ENCODE measurements around the gene DCAF4.
"Not testable (repeated sequence)": the region's sequence is repeated elsewhere in the genome, so short reads cannot be mapped to it uniquely, and the experiment has no call there.

Gene DCAF4

GRCh38 chr14:72958548-72958947 lies 32.3 kb downstream of the DCAF4 start:
- TF ChIP-seq CTCF (conservative IDR thresholded peaks at IDR 0.05), result no peak
- no peak overlapping the region for H3K27ac ChIP-seq

GRCh38 chr14:72961016-72961415 lies 34.8 kb downstream of the DCAF4 start:
- not testable (repeated sequence) for H3K27ac ChIP-seq

- H3K27ac ChIP-seq, result no peak overlapping the region
- TF ChIP-seq CTCF (conservative IDR thresholded peaks at IDR 0.05) (no peak), ZFX (IDR thresholded peaks at IDR 0.05) (no peak)
Measured at GRCh38 chr14:72961579-72962335, 35.5 kb downstream of the DCAF4 start.

GRCh38 chr14:72962336-72962754 lies 36.1 kb downstream of the DCAF4 start:
- not testable (repeated sequence) for H3K27ac ChIP-seq

- TF ChIP-seq CTCF (conservative IDR thresholded peaks at IDR 0.05) (no peak), ZFX (IDR thresholded peaks at IDR 0.05) (no peak)
- H3K27ac ChIP-seq, result no peak overlapping the region
Measured at GRCh38 chr14:72962829-72963312, 36.6 kb downstream of the DCAF4 start.

- H3K27ac ChIP-seq, result no peak overlapping the region
- TF ChIP-seq ZFX (IDR thresholded peaks at IDR 0.05), result no peak
- no peak for TF ChIP-seq CTCF (conservative IDR thresholded peaks at IDR 0.05)
Measured at GRCh38 chr14:72965249-72965648, 39.0 kb downstream of the DCAF4 start.

GRCh38 chr14:72966038-72966437 lies 39.8 kb downstream of the DCAF4 start:
- no peak overlapping the region for H3K27ac ChIP-seq
- TF ChIP-seq CTCF (conservative IDR thresholded peaks at IDR 0.05), result no peak
- no peak for TF ChIP-seq ZFX (IDR thresholded peaks at IDR 0.05)

GRCh38 chr14:72968316-72968715 lies 42.1 kb downstream of the DCAF4 start:
- no peak for TF ChIP-seq CTCF (conservative IDR thresholded peaks at IDR 0.05)
- no peak for TF ChIP-seq ZFX (IDR thresholded peaks at IDR 0.05)
- H3K27ac ChIP-seq, result no peak overlapping the region
